T-helper 17 cell (primary cell): ENCODE data around the gene HTR5A. TPM values are rescaled to one million over a fixed set of nuclear protein-coding genes. Genes with fewer than 3 reads are reported as not detected.
"Not testable (repeated sequence)": the region's sequence is repeated elsewhere in the genome, so short reads cannot be mapped to it uniquely, and the experiment has no call there.

ENCODE experiments used
- ATAC-seq: fragments of 150-1000 bp; cut with Tn5 transposase; 2 replicates; pipeline ENCODE4 v1.10.0; 2021; ENCODE audit warnings: mild to moderate bottlenecking, moderate library complexity
- DNase-seq, 3 donors: peaks; one replicate each; pipeline versions ENCODE4 v3.0.0 to v3.0.0-alpha.2; 2020 to 2021
- H3K9me3 ChIP-seq: one replicate; pipeline ENCODE4 v1.7.0; 2013; ENCODE audit warnings: low read length, mild to moderate bottlenecking; ENCODE audit not compliant: control insufficient read depth, poor library complexity, severe bottlenecking
- H3K27ac Mint-ChIP-seq: one replicate; pipeline ENCODE4 v1.8.0; 2022; ENCODE audit warnings: mild to moderate bottlenecking, moderate library complexity, mixed read lengths
- H3K27me3 Mint-ChIP-seq: one replicate; pipeline ENCODE4 v1.8.0; 2022; ENCODE audit warnings: mixed read lengths
- H3K36me3 Mint-ChIP-seq: one replicate; pipeline ENCODE4 v1.8.0; 2022; ENCODE audit warnings: low read depth, mixed read lengths
- H3K4me1 Mint-ChIP-seq: one replicate; pipeline ENCODE4 v1.8.0; 2022; ENCODE audit warnings: mild to moderate bottlenecking, mixed read lengths
- H3K4me3 Mint-ChIP-seq: one replicate; pipeline ENCODE4 v1.8.0; 2022; ENCODE audit warnings: mild to moderate bottlenecking, moderate library complexity, mixed read lengths
- total RNA-seq, 4 donors: library from RNA in 2 of 4; stranded (reverse) in 2 of 4; gene quantifications; one replicate each; pipeline ENCODE4 v1.2.3 and lab custom pipeline; 2022 to 2026

HTR5A gene
- total RNA-seq (not detected), total RNA-seq (lab: John Stamatoyannopoulos, UW) (0 reads per million in 2 donors)

GRCh38 chr7:155069992-155070751 is at the start of gene HTR5A:
TSS of gene HTR5A (plus strand) at chr7:155070324. CDS start at chr7:155070900, 576 bp downstream.
- peak; percentile 59 to 75 (median 62) for DNase-seq
- peak; percentile 99 for ATAC-seq
- Mint-ChIP-seq H3K36me3 (no peaks in the 10 kb centered on the region), H3K4me3 (no peak within 1 kb of the TSS), H3K27me3 (peaks cover 42% of the 10 kb centered on the region), H3K27ac (no peak within 1 kb of the TSS), H3K4me1 (no peaks in the 10 kb centered on the region)
- no peaks in the 10 kb centered on the region for H3K9me3 ChIP-seq

- no peak for ATAC-seq
- peaks cover 22% of the 10 kb centered on the region for H3K27me3 Mint-ChIP-seq
- H3K27ac Mint-ChIP-seq: no peak overlapping the region
Observed at GRCh38 chr7:155020996-155021395, 49.1 kb upstream of the HTR5A start.

GRCh38 chr7:155021699-155022145 is 48.4 kb upstream of the HTR5A start:
- no peak for ATAC-seq

More at GRCh38 chr7:155020996-155021395, 49.1 kb upstream of the HTR5A start:
- no peaks in the 10 kb centered on the region for H3K9me3 ChIP-seq
- DNase-seq: no peak
- Mint-ChIP-seq H3K4me3 (no peak overlapping the region), H3K4me1 (no peaks in the 10 kb centered on the region), H3K36me3 (no peaks in the 10 kb centered on the region)

GRCh38 chr7:155027879-155028278 is 42.2 kb upstream of the HTR5A start:
- H3K9me3 ChIP-seq: no peaks in the 10 kb centered on the region
- peaks cover 7% of the 10 kb centered on the region for H3K27me3 Mint-ChIP-seq
- no peaks in the 10 kb centered on the region for H3K4me1 Mint-ChIP-seq
- no peak for ATAC-seq
- H3K27ac Mint-ChIP-seq: no peak overlapping the region
- no peak overlapping the region for H3K4me3 Mint-ChIP-seq
- DNase-seq: no peak
- no peaks in the 10 kb centered on the region for H3K36me3 Mint-ChIP-seq

More at GRCh38 chr7:155021699-155022145, 48.4 kb upstream of the HTR5A start:
- H3K9me3 ChIP-seq: no peaks in the 10 kb centered on the region
- Mint-ChIP-seq H3K36me3 (no peaks in the 10 kb centered on the region), H3K27ac (no peak overlapping the region), H3K4me1 (no peaks in the 10 kb centered on the region), H3K27me3 (peaks cover 22% of the 10 kb centered on the region), H3K4me3 (no peak overlapping the region)
- DNase-seq: no peak

GRCh38 chr7:155032978-155033377 is 37.1 kb upstream of the HTR5A start:
- H3K27ac Mint-ChIP-seq: no peak overlapping the region
- peaks cover 21% of the 10 kb centered on the region for H3K27me3 Mint-ChIP-seq
- no peaks in the 10 kb centered on the region for H3K4me1 Mint-ChIP-seq

GRCh38 chr7:155034495-155034894 is 35.6 kb upstream of the HTR5A start:
- not testable (repeated sequence) for H3K9me3 ChIP-seq, H3K4me3 Mint-ChIP-seq, H3K4me1 Mint-ChIP-seq, H3K36me3 Mint-ChIP-seq, ATAC-seq, DNase-seq, H3K27ac Mint-ChIP-seq
- H3K27me3 Mint-ChIP-seq: peaks cover 23% of the 10 kb centered on the region

More at GRCh38 chr7:155032978-155033377, 37.1 kb upstream of the HTR5A start:
- Mint-ChIP-seq H3K4me3 (no peak overlapping the region), H3K36me3 (no peaks in the 10 kb centered on the region)
- no peak for DNase-seq
- no peak for ATAC-seq
- H3K9me3 ChIP-seq: no peaks in the 10 kb centered on the region

GRCh38 chr7:155038335-155038734 is 31.8 kb upstream of the HTR5A start:
- Mint-ChIP-seq H3K27me3 (peaks cover 39% of the 10 kb centered on the region), H3K36me3 (no peaks in the 10 kb centered on the region), H3K4me3 (no peak overlapping the region), H3K4me1 (no peaks in the 10 kb centered on the region), H3K27ac (no peak overlapping the region)
- no peak for ATAC-seq
- DNase-seq: no peak
- H3K9me3 ChIP-seq: no peaks in the 10 kb centered on the region

GRCh38 chr7:155043756-155044155 is 26.4 kb upstream of the HTR5A start:
- H3K4me1 Mint-ChIP-seq: no peaks in the 10 kb centered on the region
- ATAC-seq (no peak), DNase-seq (no peak)
- no peak overlapping the region for H3K27ac Mint-ChIP-seq
- no peaks in the 10 kb centered on the region for H3K9me3 ChIP-seq
- H3K36me3 Mint-ChIP-seq: no peaks in the 10 kb centered on the region
- no peak overlapping the region for H3K4me3 Mint-ChIP-seq
- H3K27me3 Mint-ChIP-seq: peaks cover 27% of the 10 kb centered on the region

- DNase-seq (no peak), ATAC-seq (no peak)
- no peaks in the 10 kb centered on the region for H3K9me3 ChIP-seq
- Mint-ChIP-seq H3K27me3 (peaks cover 26% of the 10 kb centered on the region), H3K4me3 (no peak overlapping the region), H3K4me1 (no peaks in the 10 kb centered on the region), H3K27ac (no peak overlapping the region), H3K36me3 (no peaks in the 10 kb centered on the region)
Observed at GRCh38 chr7:155048006-155048405, 22.1 kb upstream of the HTR5A start.

- DNase-seq (no peak), ATAC-seq (no peak)
- peaks cover 27% of the 10 kb centered on the region for H3K27me3 Mint-ChIP-seq
- H3K4me1 Mint-ChIP-seq: no peaks in the 10 kb centered on the region
- no peak overlapping the region for H3K27ac Mint-ChIP-seq
- H3K36me3 Mint-ChIP-seq: no peaks in the 10 kb centered on the region
- no peaks in the 10 kb centered on the region for H3K9me3 ChIP-seq
- H3K4me3 Mint-ChIP-seq: no peak overlapping the region
Observed at GRCh38 chr7:155051355-155051754, 18.8 kb upstream of the HTR5A start.

GRCh38 chr7:155053002-155053401 is 17.1 kb upstream of the HTR5A start:
- no peak overlapping the region for H3K27ac Mint-ChIP-seq
- DNase-seq: no peak
- no peaks in the 10 kb centered on the region for H3K36me3 Mint-ChIP-seq
- H3K4me3 Mint-ChIP-seq: no peak overlapping the region
- no peaks in the 10 kb centered on the region for H3K9me3 ChIP-seq
- H3K27me3 Mint-ChIP-seq: peaks cover 40% of the 10 kb centered on the region
- ATAC-seq: no peak
- no peaks in the 10 kb centered on the region for H3K4me1 Mint-ChIP-seq

GRCh38 chr7:155054761-155055160 is 15.4 kb upstream of the HTR5A start:
- no peak overlapping the region for H3K27ac Mint-ChIP-seq
- no peaks in the 10 kb centered on the region for H3K4me1 Mint-ChIP-seq
- H3K36me3 Mint-ChIP-seq: no peaks in the 10 kb centered on the region
- no peak for DNase-seq
- H3K9me3 ChIP-seq: no peaks in the 10 kb centered on the region
- H3K27me3 Mint-ChIP-seq: peaks cover 53% of the 10 kb centered on the region
- no peak for ATAC-seq
- H3K4me3 Mint-ChIP-seq: no peak overlapping the region

- no peaks in the 10 kb centered on the region for H3K4me1 Mint-ChIP-seq
- H3K4me3 Mint-ChIP-seq: no peak overlapping the region
- peaks cover 54% of the 10 kb centered on the region for H3K27me3 Mint-ChIP-seq
- no peaks in the 10 kb centered on the region for H3K9me3 ChIP-seq
- H3K36me3 Mint-ChIP-seq: no peaks in the 10 kb centered on the region
- no peak for DNase-seq
- H3K27ac Mint-ChIP-seq: no peak overlapping the region
- no peak for ATAC-seq
Observed at GRCh38 chr7:155057076-155057475, 13.0 kb upstream of the HTR5A start.

- H3K9me3 ChIP-seq: no peaks in the 10 kb centered on the region
- H3K36me3 Mint-ChIP-seq: no peaks in the 10 kb centered on the region
- no peak overlapping the region for H3K4me3 Mint-ChIP-seq
Observed at GRCh38 chr7:155058896-155059295, 11.2 kb upstream of the HTR5A start.

More at GRCh38 chr7:155058896-155059295, 11.2 kb upstream of the HTR5A start:
- Mint-ChIP-seq H3K27me3 (peaks cover 50% of the 10 kb centered on the region), H3K4me1 (no peaks in the 10 kb centered on the region), H3K27ac (no peak overlapping the region)
- DNase-seq (no peak), ATAC-seq (no peak)
